CD14-positive monocyte (primary cell): ENCODE results near the gene TBC1D9B. TPM values are rescaled to one million over a fixed set of nuclear protein-coding genes. Genes with fewer than 3 reads are reported as not detected.

ENCODE experiments used
- DNase-seq, 3 donors: peaks; one replicate each; pipeline ENCODE4 v3.0.0-alpha.2; 2011 to 2022
- H2AFZ ChIP-seq: 2 replicates; pipeline ENCODE4 v1.6.0; 2012; ENCODE audit warnings: mild to moderate bottlenecking, low read depth, low read length, inconsistent platforms; ENCODE audit not compliant: insufficient read depth, poor library complexity, severe bottlenecking
- H3K27ac ChIP-seq, 2 donors: 1 replicate in 1 of 2; 2 replicates in 1 of 2; pipeline ENCODE4 v1.5.1; 2012 to 2013; ENCODE audit warnings: low read length in 2 of 2, control low read depth in 1 of 2, inconsistent platforms in 1 of 2, low read depth in 1 of 2, mild to moderate bottlenecking in 1 of 2
- H3K27me3 ChIP-seq, 2 donors: one replicate each; pipeline versions ENCODE4 v1.6.0 to v1.6.1; 2011 to 2013; ENCODE audit warnings: low read length in 2 of 2; ENCODE audit not compliant: control insufficient read depth in 2 of 2, insufficient read depth in 2 of 2
- H3K36me3 ChIP-seq, 2 donors: replicated peaks in 1 of 2; 1 replicate in 1 of 2; 2 replicates in 1 of 2; pipeline versions ENCODE4 v1.5.1 to v1.6.1; 2012 to 2013; ENCODE audit warnings: low read length in 2 of 2, control low read depth in 1 of 2, inconsistent platforms in 1 of 2, mild to moderate bottlenecking in 1 of 2; ENCODE audit not compliant: insufficient read depth in 2 of 2, control insufficient read depth in 1 of 2
- H3K4me1 ChIP-seq, 2 donors: 1 replicate in 1 of 2; 2 replicates in 1 of 2; pipeline versions ENCODE4 v1.5.1 to v1.6.1; 2012 to 2013; ENCODE audit warnings: low read length in 2 of 2, control low read depth in 1 of 2, inconsistent platforms in 1 of 2, mild to moderate bottlenecking in 1 of 2, moderate library complexity in 1 of 2; ENCODE audit not compliant: insufficient read depth in 2 of 2, control insufficient read depth in 1 of 2
- H3K4me2 ChIP-seq: replicated peaks from 2 replicates; pipeline ENCODE3; 2012; ENCODE audit warnings: low read length, moderate library complexity, mild to moderate bottlenecking; ENCODE audit not compliant: poor library complexity, severe bottlenecking; ENCODE audit errors: extremely low read depth
- H3K4me3 ChIP-seq, 3 experiments: fragments of 200-600 bp in 1 of 3; sonication (generic) in 1 of 3; replicated peaks in 1 of 3; 1 replicate in 2 of 3; 2 replicates in 1 of 3; pipeline ENCODE4 v1.5.1; 2011 to 2013; ENCODE audit warnings: low read length in 3 of 3, mild to moderate bottlenecking in 3 of 3, control low read depth in 2 of 3, low read depth in 2 of 3, inconsistent platforms in 1 of 3, moderate library complexity in 1 of 3
- H3K79me2 ChIP-seq: 2 replicates; pipeline ENCODE4 v1.6.0; 2012; ENCODE audit warnings: mild to moderate bottlenecking, control low read depth, inconsistent platforms, low read length, moderate library complexity; ENCODE audit not compliant: insufficient read depth
- H3K9ac ChIP-seq: 2 replicates; pipeline ENCODE4 v1.6.0; 2017; ENCODE audit warnings: low read length, mild to moderate bottlenecking; ENCODE audit not compliant: insufficient read depth, poor library complexity, severe bottlenecking
- H3K9me3 ChIP-seq, 2 donors: replicated peaks in 1 of 2; 1 replicate in 1 of 2; 2 replicates in 1 of 2; pipeline versions ENCODE4 v1.5.1 to v1.6.1; 2012 to 2013; ENCODE audit warnings: low read length in 2 of 2, control low read depth in 1 of 2; ENCODE audit not compliant: control insufficient read depth in 1 of 2, insufficient read depth in 1 of 2
- H4K20me1 ChIP-seq: 2 replicates; pipeline ENCODE4 v1.6.0; 2012; ENCODE audit warnings: mild to moderate bottlenecking, low read length, control low read depth, moderate library complexity; ENCODE audit not compliant: insufficient read depth
- H3K27ac Mint-ChIP-seq, 7 donors: one replicate each; pipeline ENCODE4 v1.8.0; 2020; ENCODE audit warnings: mild to moderate bottlenecking in 7 of 7, mixed read lengths in 7 of 7, moderate library complexity in 6 of 7, inconsistent platforms in 2 of 7
- H3K27me3 Mint-ChIP-seq, 3 donors: one replicate each; pipeline ENCODE4 v1.8.0; 2021 to 2022; ENCODE audit warnings: low read depth in 3 of 3, mild to moderate bottlenecking in 3 of 3, mixed read lengths in 3 of 3, moderate library complexity in 3 of 3, inconsistent platforms in 1 of 3
- H3K36me3 Mint-ChIP-seq, 2 donors: one replicate each; pipeline ENCODE4 v1.8.0; 2020; ENCODE audit warnings: mixed read lengths in 2 of 2, inconsistent platforms in 1 of 2, mild to moderate bottlenecking in 1 of 2
- H3K4me1 Mint-ChIP-seq: one replicate; pipeline ENCODE4 v1.8.0; 2020; ENCODE audit warnings: mild to moderate bottlenecking, mixed read lengths
- H3K4me3 Mint-ChIP-seq, 2 donors: one replicate each; pipeline ENCODE4 v1.8.0; 2020; ENCODE audit warnings: mild to moderate bottlenecking in 2 of 2, mixed read lengths in 2 of 2, moderate library complexity in 1 of 2
- H3K9me3 Mint-ChIP-seq, 7 donors: one replicate each; pipeline ENCODE4 v1.8.0; 2020 to 2022; ENCODE audit warnings: mixed read lengths in 7 of 7, mild to moderate bottlenecking in 6 of 7, moderate library complexity in 6 of 7, inconsistent platforms in 2 of 7
- WGBS: methylation state at CpG from one replicate; pipeline ENCODE4 v1.1.5; 2013; ENCODE audit warnings: missing lambda C conversion rate; ENCODE audit not compliant: insufficient coverage; 5-methylcytosine and 5-hydroxymethylcytosine counted together
- intact Hi-C, 2 donors: fragments of 100-400 bp; cut with micrococcal nuclease; formaldehyde crosslinking; loops; one replicate each; pipeline versions ENCODE4 v1.15.0 to v1.15.1; 2023
- polyA plus RNA-seq, 3 donors: library from polyadenylated mRNA; depleted of rRNA in 1 of 3; unstranded in 2 of 3; stranded (reverse) in 1 of 3; fragments of 300-500 nt in 2 of 3; fragments of >200 nt in 1 of 3; fragmentation: Illumina TruSeq in 2 of 3; gene quantifications; 1 replicate in 2 of 3; 2 replicates in 1 of 3; pipeline ENCODE4 v1.2.3, GENCODE V29; 2012 to 2021
- TF ChIP-seq, protein P1 (sequence below): fragments of 200-600 bp; IDR thresholded peaks from one replicate; pipeline ENCODE4 v1.8.0; 2022; ENCODE audit warnings: antibody characterized with exemption, mild to moderate bottlenecking

The TBC1D9B gene
- polyA plus RNA-seq, 3 donors: 13.4 to 116 (median 26.3) TPM

DNA sequence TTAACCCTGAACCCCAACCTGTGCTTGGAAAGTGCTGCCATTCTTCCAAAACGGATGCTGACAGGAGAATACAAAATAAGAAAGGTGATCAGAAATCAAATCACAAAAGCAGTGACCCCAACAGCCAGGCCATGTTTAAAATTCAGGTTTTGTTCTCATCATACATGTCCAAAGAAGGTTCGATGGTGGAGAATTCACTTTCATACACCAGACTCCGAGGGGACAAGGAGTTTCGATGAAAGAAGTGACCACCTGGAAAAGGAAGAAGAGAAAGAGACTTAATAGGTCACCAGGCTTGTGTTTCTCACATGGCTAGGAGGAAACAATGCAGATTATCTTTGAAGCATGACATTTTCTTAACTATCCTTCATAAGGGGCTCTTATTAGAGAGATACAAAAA is 12.5 kb upstream of the TBC1D9B start:
- H2AFZ ChIP-seq: no peak overlapping the region
- H3K27ac ChIP-seq: no peak overlapping the region
- peaks cover 16 to 19% of the 10 kb centered on the region in 2 donors for H3K4me1 ChIP-seq
- H3K9me3 Mint-ChIP-seq: peaks cover 0 to 7% (median 5%) of the 10 kb centered on the region in 7 donors
- H3K4me3 ChIP-seq: no peak overlapping the region
- H3K4me2 ChIP-seq: no peak overlapping the region
- peaks cover 0 to 3% (median 0%) of the 10 kb centered on the region in 3 donors for H3K27me3 Mint-ChIP-seq
- H3K79me2 ChIP-seq: no peaks in the 10 kb centered on the region
- intact Hi-C loops: no loop called here
- no peaks in the 10 kb centered on the region for H3K9me3 ChIP-seq
- H3K27ac Mint-ChIP-seq: no peak overlapping the region
- H3K9ac ChIP-seq: no peak overlapping the region
- H3K36me3 Mint-ChIP-seq: peaks cover 3 to 4% of the 10 kb centered on the region in 2 donors
- H4K20me1 ChIP-seq: no peaks in the 10 kb centered on the region
- H3K4me3 Mint-ChIP-seq: no peak overlapping the region
- TF ChIP-seq, protein P1, sequence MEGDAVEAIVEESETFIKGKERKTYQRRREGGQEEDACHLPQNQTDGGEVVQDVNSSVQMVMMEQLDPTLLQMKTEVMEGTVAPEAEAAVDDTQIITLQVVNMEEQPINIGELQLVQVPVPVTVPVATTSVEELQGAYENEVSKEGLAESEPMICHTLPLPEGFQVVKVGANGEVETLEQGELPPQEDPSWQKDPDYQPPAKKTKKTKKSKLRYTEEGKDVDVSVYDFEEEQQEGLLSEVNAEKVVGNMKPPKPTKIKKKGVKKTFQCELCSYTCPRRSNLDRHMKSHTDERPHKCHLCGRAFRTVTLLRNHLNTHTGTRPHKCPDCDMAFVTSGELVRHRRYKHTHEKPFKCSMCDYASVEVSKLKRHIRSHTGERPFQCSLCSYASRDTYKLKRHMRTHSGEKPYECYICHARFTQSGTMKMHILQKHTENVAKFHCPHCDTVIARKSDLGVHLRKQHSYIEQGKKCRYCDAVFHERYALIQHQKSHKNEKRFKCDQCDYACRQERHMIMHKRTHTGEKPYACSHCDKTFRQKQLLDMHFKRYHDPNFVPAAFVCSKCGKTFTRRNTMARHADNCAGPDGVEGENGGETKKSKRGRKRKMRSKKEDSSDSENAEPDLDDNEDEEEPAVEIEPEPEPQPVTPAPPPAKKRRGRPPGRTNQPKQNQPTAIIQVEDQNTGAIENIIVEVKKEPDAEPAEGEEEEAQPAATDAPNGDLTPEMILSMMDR: no peak
- H3K36me3 ChIP-seq: no peaks in the 10 kb centered on the region
- no peaks in the 10 kb centered on the region for H3K27me3 ChIP-seq
- WGBS: no CpG with 5 or more reads among the region's 4 CpGs
- no peak for DNase-seq
- peaks cover 18% of the 10 kb centered on the region for H3K4me1 Mint-ChIP-seq

DNA sequence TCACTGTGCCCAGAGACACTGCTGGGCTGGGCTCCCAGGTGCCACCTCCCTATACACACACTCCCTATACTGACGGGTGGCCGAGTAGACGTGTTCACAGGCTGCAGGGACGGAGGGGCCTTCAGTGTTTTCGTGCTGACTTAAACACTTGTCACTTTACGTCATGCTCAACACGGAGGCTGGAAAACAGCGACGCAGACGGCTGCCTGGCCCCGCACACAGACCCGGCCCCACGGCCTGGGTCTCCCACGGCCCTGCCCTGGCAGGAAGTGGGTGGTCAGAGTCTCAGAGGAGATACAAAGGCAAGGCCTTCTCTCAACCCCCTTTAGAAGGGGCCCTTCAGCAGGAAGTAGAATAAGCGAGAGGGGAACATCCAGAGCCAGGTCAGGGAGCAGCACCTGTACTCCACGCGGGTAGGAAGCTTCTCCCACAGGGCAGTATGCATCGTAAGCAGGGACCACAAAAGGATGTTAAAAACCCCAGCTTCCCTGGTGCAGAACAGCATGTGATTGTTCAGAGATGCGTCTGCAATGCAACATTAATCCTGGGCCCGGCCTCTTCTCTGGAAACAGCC is 11.9 kb upstream of the TBC1D9B start:
- TF ChIP-seq, protein P1: no peak
- peaks cover 0 to 3% (median 0%) of the 10 kb centered on the region in 3 donors for H3K27me3 Mint-ChIP-seq
- Histone ChIP-seq H3K4me3 (no peak overlapping the region), H3K4me2 (no peak overlapping the region), H2AFZ (no peak overlapping the region), H4K20me1 (no peaks in the 10 kb centered on the region), H3K27me3 (no peaks in the 10 kb centered on the region), H3K27ac (no peak overlapping the region), H3K79me2 (no peaks in the 10 kb centered on the region), H3K4me1 (peaks cover 19 to 25% of the 10 kb centered on the region in 2 donors), H3K9me3 (no peaks in the 10 kb centered on the region), H3K36me3 (no peaks in the 10 kb centered on the region), H3K9ac (no peak overlapping the region)
- WGBS: 69% methylated on average over 16 of the region's 20 CpGs
- H3K4me1 Mint-ChIP-seq: peaks cover 20% of the 10 kb centered on the region
- intact Hi-C loops: no loop called here
- H3K27ac Mint-ChIP-seq: no peak overlapping the region
- no peak overlapping the region for H3K4me3 Mint-ChIP-seq
- peaks cover 3 to 4% of the 10 kb centered on the region in 2 donors for H3K36me3 Mint-ChIP-seq
- H3K9me3 Mint-ChIP-seq: peaks cover 0 to 7% (median 5%) of the 10 kb centered on the region in 7 donors
- DNase-seq: no peak
